ENCODE results near the gene CACHD1.

The CACHD1 gene

GRCh38 chr1:64538389-64538788 is 68.5 kb downstream of the CACHD1 start:
- DNase-seq (ENCODE audit: low read depth): no peak
- no peak overlapping the region for H3K4me3 ChIP-seq (ENCODE audit: low read depth, low read length)

- no peak for DNase-seq (ENCODE audit: low read depth)
- no peak overlapping the region for H3K4me3 ChIP-seq (ENCODE audit: low read depth, low read length)
Observed at GRCh38 chr1:64539289-64539688, 69.4 kb downstream of the CACHD1 start.

- no peak overlapping the region for H3K4me3 ChIP-seq (ENCODE audit: low read depth, low read length)
- DNase-seq (ENCODE audit: low read depth): peak; percentile 32
Observed at GRCh38 chr1:64539781-64540218, 69.9 kb downstream of the CACHD1 start.

GRCh38 chr1:64540265-64540791 is 70.4 kb downstream of the CACHD1 start:
- no peak for DNase-seq (ENCODE audit: low read depth)
- H3K4me3 ChIP-seq (ENCODE audit: low read depth, low read length): peak overlapping the region; percentile 8

GRCh38 chr1:64542118-64542517 is 72.2 kb downstream of the CACHD1 start:
- no peak overlapping the region for H3K4me3 ChIP-seq (ENCODE audit: low read depth, low read length)
- no peak for DNase-seq (ENCODE audit: low read depth)

- DNase-seq (ENCODE audit: low read depth): no peak
- no peak overlapping the region for H3K4me3 ChIP-seq (ENCODE audit: low read depth, low read length)
Observed at GRCh38 chr1:64543831-64544230, 73.9 kb downstream of the CACHD1 start.

GRCh38 chr1:64545118-64545843 is 75.4 kb downstream of the CACHD1 start:
- no peak overlapping the region for H3K4me3 ChIP-seq (ENCODE audit: low read depth, low read length)
- DNase-seq (ENCODE audit: low read depth): no peak

- no peak overlapping the region for H3K4me3 ChIP-seq (ENCODE audit: low read depth, low read length)
- DNase-seq (ENCODE audit: low read depth): no peak
Observed at GRCh38 chr1:64546013-64546412, 76.1 kb downstream of the CACHD1 start.

GRCh38 chr1:64549464-64550239 is 79.7 kb downstream of the CACHD1 start:
- no peak for DNase-seq (ENCODE audit: low read depth)

GRCh38 chr1:64550510-64550909 is 80.6 kb downstream of the CACHD1 start:
- DNase-seq (ENCODE audit: low read depth): no peak
- no peak overlapping the region for H3K4me3 ChIP-seq (ENCODE audit: low read depth, low read length)

More at GRCh38 chr1:64549464-64550239, 79.7 kb downstream of the CACHD1 start:
- H3K4me3 ChIP-seq (ENCODE audit: low read depth, low read length): no peak overlapping the region

- no peak for DNase-seq (ENCODE audit: low read depth)
- H3K4me3 ChIP-seq (ENCODE audit: low read depth, low read length): no peak overlapping the region
Observed at GRCh38 chr1:64550946-64551605, 81.1 kb downstream of the CACHD1 start.

- no peak for DNase-seq (ENCODE audit: low read depth)
- no peak overlapping the region for H3K4me3 ChIP-seq (ENCODE audit: low read depth, low read length)
Observed at GRCh38 chr1:64553285-64553684, 83.4 kb downstream of the CACHD1 start.

- no peak for DNase-seq (ENCODE audit: low read depth)
- no peak overlapping the region for H3K4me3 ChIP-seq (ENCODE audit: low read depth, low read length)
Observed at GRCh38 chr1:64555947-64556346, 86.0 kb downstream of the CACHD1 start.

GRCh38 chr1:64561993-64562392 is 92.1 kb downstream of the CACHD1 start:
- no peak for DNase-seq (ENCODE audit: low read depth)
- H3K4me3 ChIP-seq (ENCODE audit: low read depth, low read length): no peak overlapping the region

GRCh38 chr1:64563958-64564565 is 94.1 kb downstream of the CACHD1 start:
- DNase-seq (ENCODE audit: low read depth): no peak
- H3K4me3 ChIP-seq (ENCODE audit: low read depth, low read length): no peak overlapping the region

- no peak overlapping the region for H3K4me3 ChIP-seq (ENCODE audit: low read depth, low read length)
- no peak for DNase-seq (ENCODE audit: low read depth)
Observed at GRCh38 chr1:64564891-64565290, 95.0 kb downstream of the CACHD1 start.

- DNase-seq (ENCODE audit: low read depth): no peak
Observed at GRCh38 chr1:64567426-64568170, 97.7 kb downstream of the CACHD1 start.

GRCh38 chr1:64568171-64568450 is 98.2 kb downstream of the CACHD1 start:
- DNase-seq (ENCODE audit: low read depth): no peak

More at GRCh38 chr1:64567426-64568170, 97.7 kb downstream of the CACHD1 start:
- no peak overlapping the region for H3K4me3 ChIP-seq (ENCODE audit: low read depth, low read length)

GRCh38 chr1:64569411-64569810 is 99.5 kb downstream of the CACHD1 start:
- H3K4me3 ChIP-seq (ENCODE audit: low read depth, low read length): no peak overlapping the region
- DNase-seq (ENCODE audit: low read depth): no peak

More at GRCh38 chr1:64568171-64568450, 98.2 kb downstream of the CACHD1 start:
- H3K4me3 ChIP-seq (ENCODE audit: low read depth, low read length): no peak overlapping the region

Data from skeletal muscle cell (primary cell).